Neural cell (in vitro differentiated cells): ENCODE measurements around the gene SMAD5.

Source experiments
- CTCF ChIP-seq: fragments of 450-650 bp; IDR thresholded peaks from 2 replicates; pipeline ENCODE4 v1.5.1; 2014; ENCODE audit warnings: antibody characterized with exemption, mild to moderate bottlenecking, moderate library complexity; ENCODE audit not compliant: poor library complexity, severe bottlenecking
- EP300 ChIP-seq: fragments of 450-650 bp; conservative IDR thresholded peaks from 2 replicates; pipeline ENCODE4 v1.6.1; 2014; ENCODE audit warnings: antibody characterized with exemption, mild to moderate bottlenecking, moderate library complexity; ENCODE audit not compliant: poor library complexity, severe bottlenecking
- POLR2AphosphoS5 ChIP-seq: IDR thresholded peaks from 2 replicates; pipeline ENCODE4 v1.6.1; 2012
- RAD21 ChIP-seq: fragments of 450-650 bp; conservative IDR thresholded peaks from 2 replicates; pipeline ENCODE4 v1.6.1; 2014; ENCODE audit warnings: antibody characterized with exemption, mild to moderate bottlenecking, moderate library complexity
- REST ChIP-seq: IDR thresholded peaks from 2 replicates; pipeline ENCODE4 v1.6.1; 2012; ENCODE audit warnings: borderline replicate concordance
- TAF1 ChIP-seq: IDR thresholded peaks from 2 replicates; pipeline ENCODE4 v1.6.1; 2012; ENCODE audit warnings: low read depth

GRCh38 chr5:136130581-136130980 lies 2.1 kb upstream of the SMAD5 start:
- TF ChIP-seq CTCF, result no peak
- no peak for TF ChIP-seq TAF1
- no peak for TF ChIP-seq REST
- no peak for TF ChIP-seq EP300
- no peak for TF ChIP-seq RAD21
- TF ChIP-seq POLR2AphosphoS5, result no peak
